K562 (cell line): ENCODE data around the gene DDOST. TPM values are rescaled to one million over a fixed set of nuclear protein-coding genes. Genes with fewer than 3 reads are reported as not detected.

Experiments
- ATAC-seq: fragments of 200-7000 bp; cut with Tn5 transposase; 3 replicates; pipeline ENCODE4 v1.9.1; 2020; ENCODE audit warnings: moderate library complexity
- BruUV-seq: library from RNA; stranded (reverse); fragments of 400-500 nt; replicated peaks from 2 replicates; lab custom pipeline; 2021; lab: Mats Ljungman, UMichigan
- CTCF ChIA-PET: fragments of 300-600 bp; formaldehyde crosslinking; extraction: SDS; loops from one replicate; lab custom pipeline; 2021; ENCODE audit warnings: low intra/inter-chr PET ratio; lab: Yijun Ruan, JAX
- POLR2A ChIA-PET: fragments of 300-600, 350-650 bp; sonication (Branson Sonifier 250); formaldehyde crosslinking; extraction: SDS; loops from one replicate; lab custom pipeline; 2021; ENCODE audit warnings: antibody characterized with exemption, inconsistent platforms; lab: Yijun Ruan, JAX
- DNase-seq, 4 experiments: peaks; one replicate each; pipeline versions ENCODE4 v3.0.0 to v3.0.0-alpha.2; 2011 to 2018; ENCODE audit warnings: low spot score in 3 of 4, mixed read lengths in 3 of 4; ENCODE audit errors: extremely low read depth in 1 of 4
- FAIRE-seq: peaks from 2 replicates; lab custom pipeline; 2011; peaks lifted over from hg19 to GRCh38; lab: Jason Lieb, UNC
- H2AFZ ChIP-seq: 2 replicates; pipeline ENCODE4 v1.6.0; 2011; ENCODE audit warnings: low read depth, low read length, control low read depth, inconsistent platforms
- H3K27ac ChIP-seq: fragments of 200-600 bp; 3 replicates; pipeline ENCODE4 v1.8.0; 2011; ENCODE audit warnings: low read depth, mild to moderate bottlenecking, control low read depth, inconsistent platforms, low read length, moderate library complexity, mixed read lengths; ENCODE audit errors: extremely low read depth
- H3K27me3 ChIP-seq, 2 experiments: fragments of 300-600 bp in 1 of 2; 2 replicates in 1 of 2; 3 replicates in 1 of 2; pipeline versions ENCODE4 v1.6.0 to v1.8.0; 2011; ENCODE audit warnings: inconsistent platforms in 2 of 2, low read length in 2 of 2, mild to moderate bottlenecking in 1 of 2, mixed read lengths in 1 of 2, moderate library complexity in 1 of 2; ENCODE audit not compliant: control insufficient read depth in 2 of 2, insufficient read depth in 2 of 2
- H3K36me3 ChIP-seq: fragments of 300-600 bp; 3 replicates; pipeline ENCODE4 v1.8.0; 2011; ENCODE audit warnings: mild to moderate bottlenecking, low read length, inconsistent platforms; ENCODE audit not compliant: control insufficient read depth, insufficient read depth
- H3K4me1 ChIP-seq, 2 experiments: fragments of 200-600 bp in 1 of 2; replicated peaks in 1 of 2; 2 replicates in 1 of 2; 3 replicates in 1 of 2; pipeline versions ENCODE4 v1.5.1 to v1.8.0; 2011; ENCODE audit warnings: inconsistent platforms in 2 of 2, low read length in 2 of 2, mild to moderate bottlenecking in 1 of 2, mixed read lengths in 1 of 2, moderate library complexity in 1 of 2; ENCODE audit not compliant: control insufficient read depth in 2 of 2, insufficient read depth in 2 of 2
- H3K4me2 ChIP-seq: 2 replicates; pipeline ENCODE4 v1.6.1; 2011; ENCODE audit warnings: low read length, control low read depth, inconsistent platforms, mixed read lengths; ENCODE audit not compliant: insufficient read depth
- H3K4me3 ChIP-seq: fragments of 200-600 bp; sonication (generic), shearing (Covaris generic); 2 replicates; pipeline ENCODE4 v1.5.1; 2016; ENCODE audit warnings: control low read depth, inconsistent platforms
- H3K79me2 ChIP-seq: fragments of 200-600 bp; 3 replicates; pipeline ENCODE4 v1.8.0; 2011; ENCODE audit warnings: low read length, inconsistent platforms; ENCODE audit not compliant: control insufficient read depth, insufficient read depth
- H3K9ac ChIP-seq, 2 experiments: 2 replicates each; pipeline versions ENCODE4 v1.6.0 to v1.6.1; 2011; ENCODE audit warnings: low read depth in 2 of 2, low read length in 2 of 2, control low read depth in 1 of 2, inconsistent platforms in 1 of 2, mild to moderate bottlenecking in 1 of 2, mixed read lengths in 1 of 2; ENCODE audit not compliant: insufficient read depth in 1 of 2
- H3K9me1 ChIP-seq: one replicate; pipeline ENCODE4 v1.6.0; 2011; ENCODE audit warnings: inconsistent platforms, mild to moderate bottlenecking, low read length, moderate library complexity; ENCODE audit not compliant: control insufficient read depth, insufficient read depth
- H3K9me3 ChIP-seq: replicated peaks from 2 replicates; pipeline ENCODE4 v1.5.1; 2011; ENCODE audit warnings: low read depth, low read length, inconsistent platforms; ENCODE audit not compliant: control insufficient read depth, insufficient read depth
- H4K20me1 ChIP-seq: replicated peaks from 2 replicates; pipeline ENCODE4 v1.6.1; 2011; ENCODE audit warnings: low read length, inconsistent platforms, mixed read lengths; ENCODE audit not compliant: control insufficient read depth, insufficient read depth
- CCAR2 ChIP-seq: fragments of 200-400 bp; formaldehyde crosslinking; IDR thresholded peaks from 2 replicates; pipeline ENCODE4 v1.6.1; 2017; ENCODE audit warnings: mild to moderate bottlenecking, low read depth, low read length
- CTCF ChIP-seq, 3 experiments: IDR thresholded peaks in 2 of 3; conservative IDR thresholded peaks in 1 of 3; 2 replicates each; pipeline ENCODE4 v1.5.1; 2011 to 2012; ENCODE audit warnings: low read length in 3 of 3, mild to moderate bottlenecking in 3 of 3, control low read depth in 2 of 3, improper control_type of control experiment in 1 of 3, inconsistent platforms in 1 of 3, low read depth in 1 of 3, mixed read lengths in 1 of 3, moderate library complexity in 1 of 3; ENCODE audit not compliant: insufficient read depth in 2 of 3
- GABPB2 ChIP-seq: fragments of 250-450 bp; sonication (Bioruptor Pico); conservative IDR thresholded peaks from 2 replicates; pipeline ENCODE4 v1.5.1; 2021; ENCODE audit warnings: mild to moderate bottlenecking
- KAT7 ChIP-seq: sonication (generic); formaldehyde crosslinking; IDR thresholded peaks from 2 replicates; pipeline ENCODE4 v1.8.0; 2022; ENCODE audit warnings: missing genetic modification reagents, mild to moderate bottlenecking, borderline replicate concordance
- POLR2G ChIP-seq: fragments of 200-400 bp; formaldehyde crosslinking; IDR thresholded peaks from 2 replicates; pipeline ENCODE4 v1.6.1; 2017; ENCODE audit warnings: low read depth, mild to moderate bottlenecking, antibody characterized with exemption, low read length, moderate library complexity
- POLR3G ChIP-seq: IDR thresholded peaks from 2 replicates; pipeline ENCODE4 v1.6.1; 2011; ENCODE audit not compliant: insufficient read length, insufficient replicate concordance; ENCODE audit errors: extremely low read depth
- RAD21 ChIP-seq, 2 experiments: fragments of 250-450 bp in 1 of 2; fragments of 450-650 bp in 1 of 2; sonication (Bioruptor Pico) in 1 of 2; formaldehyde crosslinking in 1 of 2; IDR thresholded peaks in 1 of 2; conservative IDR thresholded peaks in 1 of 2; 2 replicates each; pipeline versions ENCODE4 v1.4.0 to v1.8.0; 2020 to 2022; ENCODE audit warnings: mild to moderate bottlenecking in 2 of 2, moderate library complexity in 1 of 2
- RBFOX2 ChIP-seq: fragments of 200-400 bp; formaldehyde crosslinking; IDR thresholded peaks from 2 replicates; pipeline ENCODE4 v1.6.1; 2017; ENCODE audit warnings: low read depth, mild to moderate bottlenecking, low read length, moderate library complexity
- SRSF7 ChIP-seq: fragments of 200-400 bp; formaldehyde crosslinking; optimal IDR thresholded peaks from 2 replicates; pipeline ENCODE3; 2017; ENCODE audit warnings: mild to moderate bottlenecking, low read depth, low read length
- TRIM24 ChIP-seq, 2 experiments: fragments of 450-650 bp; IDR thresholded peaks; 2 replicates each; pipeline ENCODE4 v1.6.1; 2016
- ZNF12 ChIP-seq: sonication (generic); formaldehyde crosslinking; IDR thresholded peaks from 2 replicates; pipeline ENCODE4 v1.4.0; 2020; ENCODE audit warnings: mild to moderate bottlenecking, missing genetic modification reagents
- WGBS: fragments of 100-300 bp; shearing (Covaris generic); methylation state at CpG from one replicate; pipeline ENCODE4 v1.1.6; 2016; ENCODE audit warnings: low coverage, mixed read lengths; ENCODE audit not compliant: insufficient coverage; ENCODE audit errors: missing lambda C conversion rate; 5-methylcytosine and 5-hydroxymethylcytosine counted together
- in situ Hi-C: fragments of 300-500 bp; cut with MboI; formaldehyde crosslinking; loops from 4 replicates; pipeline ENCODE4 v1.15.0; 2018; ENCODE audit warnings: inconsistent platforms, mixed read lengths
- intact Hi-C: fragments of 100-400 bp; cut with micrococcal nuclease; formaldehyde crosslinking; loops from 2 replicates; pipeline ENCODE4 v1.14.2; 2022
- polyA plus RNA-seq, 8 experiments: library from polyadenylated mRNA; depleted of rRNA in 4 of 8; stranded (reverse) in 5 of 8; unstranded in 3 of 8; fragments of >200 nt; fragmentation: Nextera tagmentation in 2 of 8; fragmentation: Illumina TruSeq in 1 of 8; extraction: Ambion mirVana in 2 of 8; extraction: Trizol in 1 of 8; gene quantifications; 2 replicates each; pipeline versions ENCODE4 v1.2.1 to v1.2.3, GENCODE V29; 2011 to 2014; ENCODE audit warnings: inconsistent platforms in 1 of 8, missing spikeins in 1 of 8
- total RNA-seq, 7 experiments: library from RNA; depleted of rRNA in 6 of 7; stranded (reverse); fragments of >200 nt in 6 of 7; fragmentation: Illumina TruSeq in 2 of 7; extraction: Trizol in 2 of 7; gene quantifications; 2 replicates each; pipeline versions ENCODE4 v1.2.1 to v1.2.3, GENCODE V29; 2011 to 2021; ENCODE audit warnings: low replicate concordance in 1 of 7

Gene DDOST
- total and polyA plus RNA-seq, 9 of the 15 experiments (the other 6 are each of a cell fraction or from before 2014, with no cell fraction given) = 173 to 306 (median 222) TPM

DNA sequence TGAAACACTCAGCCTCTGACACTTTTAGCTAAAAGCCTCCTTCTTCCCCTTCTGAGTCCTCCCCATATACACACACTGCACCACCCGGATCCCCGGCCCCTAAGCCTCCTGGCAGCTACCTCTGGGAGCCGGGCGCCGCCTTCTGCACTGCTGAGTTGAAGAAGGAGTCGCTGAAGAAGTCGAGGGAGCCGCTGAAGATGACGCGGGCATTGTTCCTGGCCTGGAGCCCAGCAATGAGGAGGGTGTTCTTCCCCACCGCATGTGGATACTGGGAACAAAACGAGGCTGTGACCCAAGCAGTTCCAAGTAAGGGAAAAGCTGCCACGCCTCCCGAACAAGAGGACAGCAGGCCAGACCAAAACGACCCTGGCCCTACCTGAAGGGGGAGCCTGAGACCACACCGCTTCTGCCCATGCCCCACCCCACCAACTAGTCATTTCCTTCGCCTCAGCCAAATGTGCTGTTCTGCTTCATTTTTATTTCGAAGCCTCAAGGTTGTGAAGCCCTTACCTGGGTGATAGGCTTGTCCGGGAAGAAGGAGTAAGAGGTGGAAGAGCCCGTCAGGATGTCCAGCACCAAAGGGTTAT, 7.0 kb downstream of the DDOST start (continued):
- TF ChIP-seq CTCF (IDR thresholded peaks at IDR 0.05 in 2 of 3, conservative IDR thresholded peaks at IDR 0.05 in 1 of 3; ENCODE audit: insufficient read depth in 2 of 3, low read depth in 1 of 3, low read length in 3 of 3) (peak in 2 of 3 experiments; percentile 23 to 31; a peak in 1 of 6 replicates), POLR2G (0 out of 2 replicates have a peak, but pooled peaks have one; percentile 17), RAD21 (CRISPR knock-in tag; conservative IDR thresholded peaks at IDR 0.05 in 1 of 2, IDR thresholded peaks at IDR 0.05 in 1 of 2) (0 out of 4 replicates have a peak, but pooled peaks of 1 of the 2 experiments have one; percentile 7), POLR3G (no peak), SRSF7 (no peak), GABPB2 (CRISPR knock-in tag) (no peak), TRIM24 (IDR thresholded peaks at IDR 0.05) (no peak), ZNF12 (CRISPR knock-in tag) (no peak)

GRCh38 chr1:20652300-20652699, 8.9 kb downstream of the DDOST start:
- Histone ChIP-seq H3K79me2 (peaks cover 9% of the 10 kb centered on the region; the same call in 1 of the 3 replicates), H4K20me1 (peaks cover 5% of the 10 kb centered on the region), H3K9ac (no peak overlapping the region), H3K27ac (no peak overlapping the region), H3K4me3 (no peak overlapping the region), H3K27me3 (no peaks in the 10 kb centered on the region), H3K9me3 (no peaks in the 10 kb centered on the region), H3K9me1 (peaks cover 4% of the 10 kb centered on the region), H2AFZ (no peak overlapping the region), H3K4me2 (no peak overlapping the region), H3K36me3 (peaks cover 82% of the 10 kb centered on the region)
- 94% methylated on average over 15 of the region's 15 CpGs for WGBS
- TSS peak; percentile 66 for BruUV-seq
- DNase-seq (no peak), FAIRE-seq (no peak), ATAC-seq (no peak)
- in situ Hi-C loops = no loop called here
- ChIA-PET CTCF (no interaction called here), POLR2A (interaction anchor here (0.6 to 4.6 kb wide), 6 partner anchors 9 to 1202 kb away, joined by 3 to 29 read pairs (median 4); partner anchors contain the start of gene DDOST)
- TF ChIP-seq KAT7 (CRISPR knock-in tag) = no peak
- TF ChIP-seq RBFOX2 = peak; percentile 38; the same call in 1 of the 2 replicates
- no peak for TF ChIP-seq CCAR2
- TF ChIP-seq, all 486 proteins: peak for 1
- peaks cover 0 to 4% of the 10 kb centered on the region in 2 experiments; a peak in 1 of 5 replicates for H3K4me1 ChIP-seq
- intact Hi-C loops = no loop called here
